WTC11 (cell line): ENCODE data around the gene TMCO2. TPM values are rescaled to one million over a fixed set of nuclear protein-coding genes. Genes with fewer than 3 reads are reported as not detected.

Experiments
- ATAC-seq: fragments of 200-7000 bp; cut with Tn5 transposase; 2 replicates; pipeline ENCODE4 v1.10.0; 2021; ENCODE audit warnings: mild to moderate bottlenecking, moderate library complexity
- CTCF ChIA-PET: fragments of 300-600 bp; sonication (Branson Sonifier 250); formaldehyde crosslinking; loops from one replicate; lab custom pipeline; 2021; ENCODE audit warnings: antibody characterized with exemption; lab: Charles Lee
- POLR2A ChIA-PET: fragments of 350-600 bp; sonication (Branson Sonifier 250); formaldehyde crosslinking; loops from one replicate; lab custom pipeline; 2021; ENCODE audit warnings: antibody characterized with exemption; lab: Charles Lee
- DNase-seq: peaks from one replicate; pipeline ENCODE4 v3.0.0; 2021; ENCODE audit warnings: low spot score
- H3K27ac Mint-ChIP-seq: 2 replicates; pipeline ENCODE4 v1.8.0; 2021; ENCODE audit warnings: mixed read lengths
- H3K27me3 Mint-ChIP-seq: 2 replicates; pipeline ENCODE4 v1.8.0; 2021; ENCODE audit warnings: low read depth, mild to moderate bottlenecking, moderate library complexity, mixed read lengths
- H3K36me3 Mint-ChIP-seq: 2 replicates; pipeline ENCODE4 v1.8.0; 2021; ENCODE audit warnings: mixed read lengths
- H3K4me1 Mint-ChIP-seq: 2 replicates; pipeline ENCODE4 v1.8.0; 2022; ENCODE audit warnings: mixed read lengths
- H3K4me3 Mint-ChIP-seq: 2 replicates; pipeline ENCODE4 v1.8.0; 2021; ENCODE audit warnings: mild to moderate bottlenecking, moderate library complexity, mixed read lengths
- H3K9me3 Mint-ChIP-seq: 2 replicates; pipeline ENCODE4 v1.8.0; 2021; ENCODE audit warnings: mixed read lengths
- ATF1 ChIP-seq: sonication (generic); formaldehyde crosslinking; IDR thresholded peaks from 2 replicates; pipeline ENCODE4 v1.8.1; 2023; ENCODE audit warnings: mild to moderate bottlenecking, moderate library complexity, missing genetic modification reagents
- CBFB ChIP-seq: sonication (generic); formaldehyde crosslinking; IDR thresholded peaks from 2 replicates; pipeline ENCODE4 v1.8.1; 2022; ENCODE audit warnings: mild to moderate bottlenecking, low read depth, missing genetic modification reagents
- ELF4 ChIP-seq: sonication (generic); formaldehyde crosslinking; IDR thresholded peaks from 2 replicates; pipeline ENCODE4 v1.8.1; 2022; ENCODE audit warnings: low read depth, mild to moderate bottlenecking, moderate library complexity, missing genetic modification reagents
- FOXJ3 ChIP-seq: sonication (generic); formaldehyde crosslinking; IDR thresholded peaks from 2 replicates; pipeline ENCODE4 v1.9.0; 2021; ENCODE audit warnings: missing genetic modification reagents, mild to moderate bottlenecking, borderline replicate concordance
- FOXP1 ChIP-seq: sonication (generic); formaldehyde crosslinking; IDR thresholded peaks from 2 replicates; pipeline ENCODE4 v1.8.0; 2022; ENCODE audit warnings: missing genetic modification reagents, mild to moderate bottlenecking, moderate library complexity, borderline replicate concordance
- HMGA2 ChIP-seq: fragments of 250-450 bp; sonication (Bioruptor Pico); IDR thresholded peaks from 2 replicates; pipeline ENCODE4 v1.4.0; 2021; ENCODE audit warnings: mild to moderate bottlenecking, moderate library complexity
- MYBL2 ChIP-seq: sonication (generic); formaldehyde crosslinking; IDR thresholded peaks from 2 replicates; pipeline ENCODE4 v1.8.1; 2023; ENCODE audit warnings: mild to moderate bottlenecking, moderate library complexity, missing genetic modification reagents
- NFATC4 ChIP-seq: fragments of 250-450 bp; sonication (Bioruptor Pico); IDR thresholded peaks from 2 replicates; pipeline ENCODE4 v1.9.0; 2021; ENCODE audit warnings: mild to moderate bottlenecking
- NFE2L1 ChIP-seq: sonication (generic); formaldehyde crosslinking; IDR thresholded peaks from 2 replicates; pipeline ENCODE4 v1.8.1; 2023; ENCODE audit warnings: missing genetic modification reagents
- NFYB ChIP-seq: sonication (generic); formaldehyde crosslinking; conservative IDR thresholded peaks from 2 replicates; pipeline ENCODE4 v1.8.0; 2022; ENCODE audit warnings: low read depth, missing genetic modification reagents
- RELA ChIP-seq: sonication (generic); formaldehyde crosslinking; IDR thresholded peaks from 2 replicates; pipeline ENCODE4 v1.8.1; 2022; ENCODE audit warnings: missing genetic modification reagents, mild to moderate bottlenecking, borderline replicate concordance
- SOX15 ChIP-seq: fragments of 250-450 bp; sonication (Bioruptor Pico); IDR thresholded peaks from 2 replicates; pipeline ENCODE4 v1.9.0; 2021; ENCODE audit warnings: mild to moderate bottlenecking
- TP53 ChIP-seq: sonication (generic); formaldehyde crosslinking; IDR thresholded peaks from 2 replicates; pipeline ENCODE4 v1.8.1; 2023; ENCODE audit warnings: mild to moderate bottlenecking, missing genetic modification reagents
- ZNF219 ChIP-seq: sonication (generic); formaldehyde crosslinking; IDR thresholded peaks from 2 replicates; pipeline ENCODE4 v1.8.0; 2023; ENCODE audit warnings: missing genetic modification reagents, mild to moderate bottlenecking, borderline replicate concordance
- ZNF317 ChIP-seq: sonication (generic); formaldehyde crosslinking; IDR thresholded peaks from 2 replicates; pipeline ENCODE4 v1.8.1; 2023; ENCODE audit warnings: low read depth, mild to moderate bottlenecking, moderate library complexity, missing genetic modification reagents, borderline replicate concordance
- ZNF423 ChIP-seq: fragments of 250-450 bp; sonication (Bioruptor Pico); IDR thresholded peaks from 2 replicates; pipeline ENCODE4 v2.1.2; 2022; ENCODE audit warnings: mild to moderate bottlenecking, moderate library complexity
- total RNA-seq: library from RNA; stranded (reverse); gene quantifications from 3 replicates; pipeline ENCODE4 v1.2.3, GENCODE V29; 2021
- TF ChIP-seq, protein P1 (sequence below): fragments of 250-450 bp; sonication (Bioruptor Pico); IDR thresholded peaks from 2 replicates; pipeline ENCODE4 v1.8.0; 2021; ENCODE audit warnings: mild to moderate bottlenecking
- TF ChIP-seq, protein P2 (sequence below): sonication (generic); formaldehyde crosslinking; IDR thresholded peaks from 2 replicates; pipeline ENCODE4 v1.8.0; 2023; ENCODE audit warnings: missing genetic modification reagents, mild to moderate bottlenecking, borderline replicate concordance
- TF ChIP-seq, protein P3 (sequence below): sonication (generic); formaldehyde crosslinking; IDR thresholded peaks from 2 replicates; pipeline ENCODE4 v1.8.0; 2023; ENCODE audit warnings: mild to moderate bottlenecking, missing genetic modification reagents
- TF ChIP-seq, protein P4 (sequence below): sonication (generic); formaldehyde crosslinking; conservative IDR thresholded peaks from 2 replicates; pipeline ENCODE4 v1.8.1; 2022; ENCODE audit warnings: mild to moderate bottlenecking, missing genetic modification reagents
- TF ChIP-seq, protein P5 (sequence below): sonication (generic); formaldehyde crosslinking; IDR thresholded peaks from 2 replicates; pipeline ENCODE4 v1.8.1; 2022; ENCODE audit warnings: low read depth, mild to moderate bottlenecking, moderate library complexity, missing genetic modification reagents, borderline replicate concordance

Gene TMCO2
- total RNA-seq, 1 experiment from 2014 or later, result not detected

DNA sequence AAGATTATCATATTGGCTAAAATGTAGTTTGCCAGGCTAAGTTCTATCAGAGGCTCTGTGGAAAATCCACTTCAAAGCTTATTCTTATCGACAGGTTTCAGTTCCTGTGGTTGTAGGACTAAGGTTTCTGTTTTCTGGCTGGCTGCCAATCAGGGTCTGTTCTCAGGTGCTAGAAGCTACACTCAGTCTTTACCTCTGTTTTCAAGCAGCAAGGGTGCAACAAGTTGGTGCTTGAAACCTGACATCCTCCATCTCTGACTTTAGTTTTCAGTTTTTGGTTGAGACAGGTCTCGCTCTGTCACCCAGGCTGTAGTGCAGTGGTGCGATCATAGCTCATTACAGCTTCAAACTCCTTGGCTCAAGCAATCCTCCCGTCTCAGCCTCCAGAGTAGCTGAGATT is 15.3 kb upstream of the TMCO2 start (continued):
- TF ChIP-seq ZNF423, result no peak
- TF ChIP-seq, protein P1, sequence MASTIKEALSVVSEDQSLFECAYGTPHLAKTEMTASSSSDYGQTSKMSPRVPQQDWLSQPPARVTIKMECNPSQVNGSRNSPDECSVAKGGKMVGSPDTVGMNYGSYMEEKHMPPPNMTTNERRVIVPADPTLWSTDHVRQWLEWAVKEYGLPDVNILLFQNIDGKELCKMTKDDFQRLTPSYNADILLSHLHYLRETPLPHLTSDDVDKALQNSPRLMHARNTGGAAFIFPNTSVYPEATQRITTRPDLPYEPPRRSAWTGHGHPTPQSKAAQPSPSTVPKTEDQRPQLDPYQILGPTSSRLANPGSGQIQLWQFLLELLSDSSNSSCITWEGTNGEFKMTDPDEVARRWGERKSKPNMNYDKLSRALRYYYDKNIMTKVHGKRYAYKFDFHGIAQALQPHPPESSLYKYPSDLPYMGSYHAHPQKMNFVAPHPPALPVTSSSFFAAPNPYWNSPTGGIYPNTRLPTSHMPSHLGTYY, result no peak
- no peak for TF ChIP-seq FOXJ3

DNA sequence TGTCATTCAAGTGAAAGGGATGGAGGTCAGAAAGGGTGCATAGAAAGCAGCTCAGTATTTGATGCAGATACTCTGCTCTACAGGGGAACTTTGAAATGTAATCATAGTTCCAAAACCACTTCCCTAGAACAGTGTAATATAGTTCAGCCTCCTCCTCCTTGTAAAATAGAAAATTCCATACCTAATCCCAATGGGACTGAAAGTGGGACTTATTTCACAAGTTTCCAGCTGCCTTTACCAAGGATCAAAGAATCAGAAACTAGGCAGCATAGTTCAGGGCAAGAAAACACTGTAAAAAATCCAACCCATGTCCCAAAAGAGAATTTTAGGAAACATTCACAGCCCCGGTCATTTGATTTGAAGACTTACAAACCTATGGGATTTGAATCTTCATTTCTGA is 8.1 kb upstream of the TMCO2 start:
- Mint-ChIP-seq H3K9me3 (no peaks in the 10 kb centered on the region), H3K36me3 (peaks cover 36% of the 10 kb centered on the region), H3K27me3 (no peaks in the 10 kb centered on the region), H3K4me3 (no peak overlapping the region), H3K27ac (no peak overlapping the region), H3K4me1 (no peaks in the 10 kb centered on the region)
- TF ChIP-seq, protein P2, sequence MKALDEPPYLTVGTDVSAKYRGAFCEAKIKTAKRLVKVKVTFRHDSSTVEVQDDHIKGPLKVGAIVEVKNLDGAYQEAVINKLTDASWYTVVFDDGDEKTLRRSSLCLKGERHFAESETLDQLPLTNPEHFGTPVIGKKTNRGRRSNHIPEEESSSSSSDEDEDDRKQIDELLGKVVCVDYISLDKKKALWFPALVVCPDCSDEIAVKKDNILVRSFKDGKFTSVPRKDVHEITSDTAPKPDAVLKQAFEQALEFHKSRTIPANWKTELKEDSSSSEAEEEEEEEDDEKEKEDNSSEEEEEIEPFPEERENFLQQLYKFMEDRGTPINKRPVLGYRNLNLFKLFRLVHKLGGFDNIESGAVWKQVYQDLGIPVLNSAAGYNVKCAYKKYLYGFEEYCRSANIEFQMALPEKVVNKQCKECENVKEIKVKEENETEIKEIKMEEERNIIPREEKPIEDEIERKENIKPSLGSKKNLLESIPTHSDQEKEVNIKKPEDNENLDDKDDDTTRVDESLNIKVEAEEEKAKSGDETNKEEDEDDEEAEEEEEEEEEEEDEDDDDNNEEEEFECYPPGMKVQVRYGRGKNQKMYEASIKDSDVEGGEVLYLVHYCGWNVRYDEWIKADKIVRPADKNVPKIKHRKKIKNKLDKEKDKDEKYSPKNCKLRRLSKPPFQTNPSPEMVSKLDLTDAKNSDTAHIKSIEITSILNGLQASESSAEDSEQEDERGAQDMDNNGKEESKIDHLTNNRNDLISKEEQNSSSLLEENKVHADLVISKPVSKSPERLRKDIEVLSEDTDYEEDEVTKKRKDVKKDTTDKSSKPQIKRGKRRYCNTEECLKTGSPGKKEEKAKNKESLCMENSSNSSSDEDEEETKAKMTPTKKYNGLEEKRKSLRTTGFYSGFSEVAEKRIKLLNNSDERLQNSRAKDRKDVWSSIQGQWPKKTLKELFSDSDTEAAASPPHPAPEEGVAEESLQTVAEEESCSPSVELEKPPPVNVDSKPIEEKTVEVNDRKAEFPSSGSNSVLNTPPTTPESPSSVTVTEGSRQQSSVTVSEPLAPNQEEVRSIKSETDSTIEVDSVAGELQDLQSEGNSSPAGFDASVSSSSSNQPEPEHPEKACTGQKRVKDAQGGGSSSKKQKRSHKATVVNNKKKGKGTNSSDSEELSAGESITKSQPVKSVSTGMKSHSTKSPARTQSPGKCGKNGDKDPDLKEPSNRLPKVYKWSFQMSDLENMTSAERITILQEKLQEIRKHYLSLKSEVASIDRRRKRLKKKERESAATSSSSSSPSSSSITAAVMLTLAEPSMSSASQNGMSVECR (CRISPR knock-in tag), result no peak
- TF ChIP-seq ATF1 (no peak), MYBL2 (no peak), CBFB (CRISPR knock-in tag) (no peak), HMGA2 (CRISPR knock-in tag) (no peak), ELF4 (no peak), NFATC4 (no peak), NFYB (CRISPR knock-in tag) (no peak), SOX15 (CRISPR knock-in tag) (no peak), NFE2L1 (CRISPR knock-in tag) (no peak)
- TF ChIP-seq, protein P3, sequence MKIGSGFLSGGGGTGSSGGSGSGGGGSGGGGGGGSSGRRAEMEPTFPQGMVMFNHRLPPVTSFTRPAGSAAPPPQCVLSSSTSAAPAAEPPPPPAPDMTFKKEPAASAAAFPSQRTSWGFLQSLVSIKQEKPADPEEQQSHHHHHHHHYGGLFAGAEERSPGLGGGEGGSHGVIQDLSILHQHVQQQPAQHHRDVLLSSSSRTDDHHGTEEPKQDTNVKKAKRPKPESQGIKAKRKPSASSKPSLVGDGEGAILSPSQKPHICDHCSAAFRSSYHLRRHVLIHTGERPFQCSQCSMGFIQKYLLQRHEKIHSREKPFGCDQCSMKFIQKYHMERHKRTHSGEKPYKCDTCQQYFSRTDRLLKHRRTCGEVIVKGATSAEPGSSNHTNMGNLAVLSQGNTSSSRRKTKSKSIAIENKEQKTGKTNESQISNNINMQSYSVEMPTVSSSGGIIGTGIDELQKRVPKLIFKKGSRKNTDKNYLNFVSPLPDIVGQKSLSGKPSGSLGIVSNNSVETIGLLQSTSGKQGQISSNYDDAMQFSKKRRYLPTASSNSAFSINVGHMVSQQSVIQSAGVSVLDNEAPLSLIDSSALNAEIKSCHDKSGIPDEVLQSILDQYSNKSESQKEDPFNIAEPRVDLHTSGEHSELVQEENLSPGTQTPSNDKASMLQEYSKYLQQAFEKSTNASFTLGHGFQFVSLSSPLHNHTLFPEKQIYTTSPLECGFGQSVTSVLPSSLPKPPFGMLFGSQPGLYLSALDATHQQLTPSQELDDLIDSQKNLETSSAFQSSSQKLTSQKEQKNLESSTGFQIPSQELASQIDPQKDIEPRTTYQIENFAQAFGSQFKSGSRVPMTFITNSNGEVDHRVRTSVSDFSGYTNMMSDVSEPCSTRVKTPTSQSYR (CRISPR knock-in tag), result no peak
- TF ChIP-seq, protein P4, sequence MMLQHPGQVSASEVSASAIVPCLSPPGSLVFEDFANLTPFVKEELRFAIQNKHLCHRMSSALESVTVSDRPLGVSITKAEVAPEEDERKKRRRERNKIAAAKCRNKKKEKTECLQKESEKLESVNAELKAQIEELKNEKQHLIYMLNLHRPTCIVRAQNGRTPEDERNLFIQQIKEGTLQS, result no peak
- TF ChIP-seq, protein P1, result no peak
- no peak for ATAC-seq
- no peak for DNase-seq
- CTCF ChIA-PET, result interaction anchor here (1.2 to 1.8 kb wide), 2 partner anchors 87 to 99 kb away, joined by 3 to 6 read pairs; no protein-coding TSS in a partner anchor
- POLR2A ChIA-PET, result no interaction called here

- no peaks in the 10 kb centered on the region for H3K27me3 Mint-ChIP-seq
- H3K36me3 Mint-ChIP-seq, result peaks cover 34% of the 10 kb centered on the region
- no peak for DNase-seq
- no peak overlapping the region for H3K4me3 Mint-ChIP-seq
- H3K27ac Mint-ChIP-seq, result no peak overlapping the region
- H3K9me3 Mint-ChIP-seq, result no peaks in the 10 kb centered on the region
- CTCF ChIA-PET, result interaction anchor here (1.2 to 3.2 kb wide), 4 partner anchors 75 to 98 kb away, joined by 3 to 11 read pairs (median 7); no protein-coding TSS in a partner anchor
- ATAC-seq, result no peak
- POLR2A ChIA-PET, result no interaction called here
- no peaks in the 10 kb centered on the region for H3K4me1 Mint-ChIP-seq
- no peak for TF ChIP-seq NFYB (CRISPR knock-in tag)
- no peak for TF ChIP-seq FOXJ3
- TF ChIP-seq FOXP1 (CRISPR knock-in tag), result no peak
- TF ChIP-seq ZNF317 (CRISPR knock-in tag), result no peak
- TF ChIP-seq NFATC4, result no peak
- TF ChIP-seq RELA (CRISPR knock-in tag), result no peak
- TF ChIP-seq ZNF219 (CRISPR knock-in tag), result no peak
- TF ChIP-seq, protein P5, sequence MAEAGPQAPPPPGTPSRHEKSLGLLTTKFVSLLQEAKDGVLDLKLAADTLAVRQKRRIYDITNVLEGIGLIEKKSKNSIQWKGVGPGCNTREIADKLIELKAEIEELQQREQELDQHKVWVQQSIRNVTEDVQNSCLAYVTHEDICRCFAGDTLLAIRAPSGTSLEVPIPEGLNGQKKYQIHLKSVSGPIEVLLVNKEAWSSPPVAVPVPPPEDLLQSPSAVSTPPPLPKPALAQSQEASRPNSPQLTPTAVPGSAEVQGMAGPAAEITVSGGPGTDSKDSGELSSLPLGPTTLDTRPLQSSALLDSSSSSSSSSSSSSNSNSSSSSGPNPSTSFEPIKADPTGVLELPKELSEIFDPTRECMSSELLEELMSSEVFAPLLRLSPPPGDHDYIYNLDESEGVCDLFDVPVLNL, result no peak
- no peak for TF ChIP-seq TP53 (CRISPR knock-in tag)
These were observed 7.3 kb upstream of the TMCO2 start for GRCh38 chr1:40240390-40240789.
